A549 (cell line): ENCODE measurements around the gene BICD2. TPM values are rescaled to one million over a fixed set of nuclear protein-coding genes. Genes with fewer than 3 reads are reported as not detected.

Experiments used
- ATAC-seq, 2 experiments: fragments of 200-7000 bp in 1 of 2; fragments of >200 bp in 1 of 2; cut with Nextera tagmentation in 1 of 2; cut with Tn5 transposase in 1 of 2; 3 replicates each; pipeline versions ENCODE4 v1.8.0 to v1.9.1; 2018 to 2020; ENCODE audit warnings: mild to moderate bottlenecking in 1 of 2, moderate library complexity in 1 of 2
- CTCF ChIA-PET: fragments of 300-600 bp; sonication (Branson Sonifier 250); formaldehyde crosslinking; extraction: SDS; loops from one replicate; lab custom pipeline; 2021; ENCODE audit warnings: antibody characterized with exemption, inconsistent platforms; lab: Yijun Ruan, JAX
- POLR2A ChIA-PET: fragments of 350-600 bp; formaldehyde crosslinking; extraction: SDS; loops from one replicate; lab custom pipeline; 2021; ENCODE audit warnings: antibody characterized with exemption, inconsistent platforms; lab: Yijun Ruan, JAX
- DNase-seq, 2 experiments: peaks; one replicate each; pipeline versions ENCODE4 v3.0.0 to v3.0.0-alpha.2; 2011 to 2016; ENCODE audit warnings: low read depth in 1 of 2, low spot score in 1 of 2
- FAIRE-seq: peaks from 2 replicates; lab custom pipeline; 2011; peaks lifted over from hg19 to GRCh38; lab: Jason Lieb, UNC
- H3K27ac ChIP-seq, 2 experiments: fragments of >200 bp; sonication (Bioruptor Twin); formaldehyde crosslinking; 3 replicates each; pipeline ENCODE4 v1.5.1; 2016 to 2017
- H3K4me1 ChIP-seq: fragments of >200 bp; sonication (Bioruptor Twin); formaldehyde crosslinking; 3 replicates; pipeline ENCODE4 v1.6.1; 2016
- H3K4me2 ChIP-seq: fragments of >200 bp; sonication (Bioruptor Twin); formaldehyde crosslinking; 3 replicates; pipeline ENCODE4 v1.6.1; 2016
- H3K4me3 ChIP-seq: fragments of >200 bp; sonication (Bioruptor Twin); formaldehyde crosslinking; 3 replicates; pipeline ENCODE4 v1.5.1; 2016
- H3K9me3 ChIP-seq: fragments of >200 bp; sonication (Bioruptor Twin); formaldehyde crosslinking; 3 replicates; pipeline ENCODE4 v1.6.1; 2016
- ATOH8 ChIP-seq: fragments of 250-450 bp; sonication (Bioruptor Pico); IDR thresholded peaks from 2 replicates; pipeline ENCODE4 v1.5.0; 2020; ENCODE audit warnings: low read depth, mild to moderate bottlenecking, moderate library complexity
- BCL3 ChIP-seq: fragments of >200 bp; sonication (Bioruptor Twin); formaldehyde crosslinking; IDR thresholded peaks from 3 replicates; pipeline ENCODE4 v1.6.1; 2016
- CBX8 ChIP-seq: fragments of 200-600 bp; sonication (generic); IDR thresholded peaks from 2 replicates; pipeline ENCODE4 v1.6.1; 2016
- CHD2 ChIP-seq: fragments of 150-350 bp; IDR thresholded peaks from 2 replicates; pipeline ENCODE4 v1.6.1; 2014; ENCODE audit warnings: low read length; ENCODE audit not compliant: partially characterized antibody
- CHD4 ChIP-seq: fragments of 200-600 bp; sonication (generic); IDR thresholded peaks from 2 replicates; pipeline ENCODE4 v1.6.1; 2016; ENCODE audit warnings: antibody characterized with exemption, mild to moderate bottlenecking, borderline replicate concordance
- E2F6 ChIP-seq: IDR thresholded peaks from 2 replicates; pipeline ENCODE4 v1.6.1; 2012; ENCODE audit warnings: low read depth, borderline replicate concordance
- HOXB5 ChIP-seq: fragments of 250-450 bp; sonication (Bioruptor Pico); IDR thresholded peaks from 2 replicates; pipeline ENCODE4 v1.5.0; 2020; ENCODE audit warnings: mild to moderate bottlenecking, moderate library complexity
- JUN ChIP-seq, 2 experiments: fragments of >200 bp; sonication (Bioruptor Twin); formaldehyde crosslinking; IDR thresholded peaks; 2 replicates in 1 of 2; 3 replicates in 1 of 2; pipeline ENCODE4 v1.6.1; 2016 to 2017
- KDM1A ChIP-seq: fragments of 200-600 bp; sonication (generic); IDR thresholded peaks from 2 replicates; pipeline ENCODE4 v1.6.1; 2016; ENCODE audit warnings: low read depth, mild to moderate bottlenecking
- MAFK ChIP-seq: fragments of 450-650 bp; IDR thresholded peaks from 2 replicates; pipeline ENCODE4 v1.6.1; 2014; ENCODE audit not compliant: partially characterized antibody
- RAD21 ChIP-seq, 2 experiments: fragments of >200 bp in 1 of 2; sonication (Bioruptor Twin) in 1 of 2; formaldehyde crosslinking in 1 of 2; IDR thresholded peaks in 1 of 2; conservative IDR thresholded peaks in 1 of 2; 2 replicates in 1 of 2; 3 replicates in 1 of 2; pipeline ENCODE4 v1.6.1; 2012 to 2018; ENCODE audit warnings: inconsistent platforms in 1 of 2
- REST ChIP-seq: fragments of 200-600 bp; sonication (generic); IDR thresholded peaks from 2 replicates; pipeline ENCODE4 v1.6.1; 2016; ENCODE audit warnings: antibody characterized with exemption, mild to moderate bottlenecking, moderate library complexity
- SREBF2 ChIP-seq: fragments of 450-650 bp; IDR thresholded peaks from 2 replicates; pipeline ENCODE4 v1.6.1; 2014; ENCODE audit warnings: mild to moderate bottlenecking, moderate library complexity
- USF2 ChIP-seq: fragments of 450-650 bp; IDR thresholded peaks from 2 replicates; pipeline ENCODE4 v1.6.1; 2014; ENCODE audit warnings: antibody characterized with exemption
- ZFP36 ChIP-seq: fragments of 450-650 bp; IDR thresholded peaks from 2 replicates; pipeline ENCODE4 v1.6.1; 2014; ENCODE audit warnings: borderline replicate concordance; ENCODE audit not compliant: partially characterized antibody
- WGBS: methylation state at CpG from one replicate; pipeline ENCODE4 v1.1.6; 2017; ENCODE audit errors: missing lambda C conversion rate; 5-methylcytosine and 5-hydroxymethylcytosine counted together
- polyA plus RNA-seq, 4 experiments: library from polyadenylated mRNA; depleted of rRNA in 3 of 4; stranded (reverse); fragments of >200 nt; fragmentation: RNase III in 1 of 4; extraction: RNeasy Plus Mini Kit Qiagen cat#74134 plus additional on column Dnase treatment in 1 of 4; gene quantifications; 2 replicates in 3 of 4; 3 replicates in 1 of 4; pipeline ENCODE4 v1.2.3, GENCODE V29; 2011 to 2017

The BICD2 gene
- polyA plus RNA-seq, 2 of the 4 experiments (the other 2 are of a cell fraction) = 10.2 to 26.1 TPM

- TF ChIP-seq MAFK (no peak), USF2 (no peak), HOXB5 (no peak), E2F6 (no peak), KDM1A (no peak), JUN (IDR thresholded peaks at IDR 0.05) (no peak), RAD21 (conservative IDR thresholded peaks at IDR 0.05 in 1 of 2, IDR thresholded peaks at IDR 0.05 in 1 of 2) (no peak)
- H3K4me2 ChIP-seq = no peak overlapping the region
- FAIRE-seq (no peak), ATAC-seq (no peak), DNase-seq (no peak)
- WGBS = 97% methylated on average over 9 of the region's 9 CpGs
- no peak overlapping the region for H3K4me3 ChIP-seq
- CTCF ChIA-PET = interaction anchor here (0.7 kb wide), 2 partner anchors 20 to 154 kb away, joined by 3 to 4 read pairs; no protein-coding TSS in a partner anchor
- POLR2A ChIA-PET = no interaction called here
- H3K27ac ChIP-seq = no peak overlapping the region
- no peaks in the 10 kb centered on the region for H3K4me1 ChIP-seq
- no peaks in the 10 kb centered on the region for H3K9me3 ChIP-seq
Measured at GRCh38 chr9:92756792-92757191, 7.8 kb downstream of the BICD2 start.

GRCh38 chr9:92754091-92754745, 10.4 kb downstream of the BICD2 start:
- TF ChIP-seq CHD2 (no peak), ATOH8 (CRISPR knock-in tag) (no peak), REST (no peak)
- no peak for ATAC-seq
- Histone ChIP-seq H3K9me3 (no peaks in the 10 kb centered on the region), H3K27ac (no peak overlapping the region), H3K4me2 (no peak overlapping the region), H3K4me3 (no peak overlapping the region), H3K4me1 (peaks cover under 1% of the 10 kb centered on the region; the same call in 2 of the 3 replicates)
- POLR2A ChIA-PET = no interaction called here
- CTCF ChIA-PET = interaction anchor here (0.7 kb wide), 1 partner anchor 616 kb away, joined by 5 read pairs; no protein-coding TSS in a partner anchor
- DNase-seq = no peak
- WGBS = 92% methylated on average over 11 of the region's 11 CpGs
- FAIRE-seq = no peak

- CTCF ChIA-PET = no interaction called here
- TF ChIP-seq BCL3 = no peak
- TF ChIP-seq CHD4 = no peak
- no peak for TF ChIP-seq ZFP36
- TF ChIP-seq CBX8 = no peak
- TF ChIP-seq SREBF2 = no peak
- TF ChIP-seq, all 56 proteins: peak for 0
Measured at GRCh38 chr9:92752812-92753404, 11.7 kb downstream of the BICD2 start.

More at GRCh38 chr9:92752812-92753404, 11.7 kb downstream of the BICD2 start:
- FAIRE-seq (no peak), ATAC-seq (no peak), DNase-seq (no peak)
- no peak overlapping the region for H3K4me2 ChIP-seq
- no peak overlapping the region for H3K4me3 ChIP-seq
- peaks cover 14% of the 10 kb centered on the region for H3K4me1 ChIP-seq
- H3K27ac ChIP-seq = no peak overlapping the region
- POLR2A ChIA-PET = no interaction called here
- WGBS = 83% methylated on average over 4 of the region's 4 CpGs
- H3K9me3 ChIP-seq = no peaks in the 10 kb centered on the region
